ENCODE results near the gene CDKN1A. TPM values are rescaled to one million over a fixed set of nuclear protein-coding genes. Genes with fewer than 3 reads are reported as not detected.

The CDKN1A gene
- total RNA-seq, 1 donor from 2014 or later: 364 TPM

DNA sequence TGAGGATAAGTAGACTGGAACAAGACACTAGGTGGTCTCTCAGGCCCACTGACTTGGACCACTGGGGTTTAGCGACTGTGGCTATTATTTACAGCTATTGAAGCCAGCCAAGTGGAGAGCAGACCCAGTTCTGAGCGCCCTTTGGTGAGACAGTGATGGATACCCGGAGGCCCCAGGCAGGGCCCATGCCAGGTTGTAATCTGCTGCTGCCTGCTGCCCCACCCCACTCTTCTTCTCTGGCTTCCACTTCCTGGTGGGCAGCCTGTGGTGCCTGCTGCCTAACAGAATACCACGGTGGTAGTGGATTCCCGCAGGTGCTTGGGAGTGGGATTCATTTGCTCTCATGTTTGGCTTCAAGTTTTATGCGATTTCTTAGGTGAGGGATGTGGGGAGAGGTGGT lies 19.7 kb downstream of the CDKN1A start:
- no peak for DNase-seq (ENCODE audit: low read depth)
- TF ChIP-seq, protein P1, sequence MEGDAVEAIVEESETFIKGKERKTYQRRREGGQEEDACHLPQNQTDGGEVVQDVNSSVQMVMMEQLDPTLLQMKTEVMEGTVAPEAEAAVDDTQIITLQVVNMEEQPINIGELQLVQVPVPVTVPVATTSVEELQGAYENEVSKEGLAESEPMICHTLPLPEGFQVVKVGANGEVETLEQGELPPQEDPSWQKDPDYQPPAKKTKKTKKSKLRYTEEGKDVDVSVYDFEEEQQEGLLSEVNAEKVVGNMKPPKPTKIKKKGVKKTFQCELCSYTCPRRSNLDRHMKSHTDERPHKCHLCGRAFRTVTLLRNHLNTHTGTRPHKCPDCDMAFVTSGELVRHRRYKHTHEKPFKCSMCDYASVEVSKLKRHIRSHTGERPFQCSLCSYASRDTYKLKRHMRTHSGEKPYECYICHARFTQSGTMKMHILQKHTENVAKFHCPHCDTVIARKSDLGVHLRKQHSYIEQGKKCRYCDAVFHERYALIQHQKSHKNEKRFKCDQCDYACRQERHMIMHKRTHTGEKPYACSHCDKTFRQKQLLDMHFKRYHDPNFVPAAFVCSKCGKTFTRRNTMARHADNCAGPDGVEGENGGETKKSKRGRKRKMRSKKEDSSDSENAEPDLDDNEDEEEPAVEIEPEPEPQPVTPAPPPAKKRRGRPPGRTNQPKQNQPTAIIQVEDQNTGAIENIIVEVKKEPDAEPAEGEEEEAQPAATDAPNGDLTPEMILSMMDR (IDR thresholded peaks at IDR 0.05; ENCODE audit: insufficient read depth, low read length, severe bottlenecking): no peak

DNA sequence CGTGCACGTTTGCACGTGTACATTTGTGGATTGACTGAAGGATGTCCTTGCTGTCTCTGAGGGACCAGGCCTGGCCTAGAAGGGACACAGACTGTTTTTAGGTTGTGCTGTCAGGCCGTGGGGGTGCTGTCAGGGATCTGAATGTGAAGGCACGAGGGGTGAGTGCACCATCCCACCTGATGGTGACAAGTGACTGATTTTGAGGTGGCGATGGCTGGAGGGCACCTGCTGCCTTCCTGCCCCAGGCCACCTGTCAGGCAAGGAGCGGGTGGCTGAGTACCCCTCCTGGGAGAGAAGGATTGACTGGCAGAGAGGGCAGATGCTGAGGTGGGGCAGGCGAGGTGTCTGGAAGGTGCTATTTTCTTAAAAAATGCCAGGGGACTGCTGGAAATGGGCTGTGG lies 20.4 kb downstream of the CDKN1A start:
- Histone ChIP-seq H3K36me3 (ENCODE audit: control insufficient read depth, insufficient read depth, low read length) (no peaks in the 10 kb centered on the region), H3K27me3 (ENCODE audit: control insufficient read depth, insufficient read depth, low read length) (no peaks in the 10 kb centered on the region), H3K4me3 (ENCODE audit: low read depth, low read length) (no peak overlapping the region)
- TF ChIP-seq, protein P1 (IDR thresholded peaks at IDR 0.05; ENCODE audit: insufficient read depth, low read length, severe bottlenecking): no peak
- DNase-seq (ENCODE audit: low read depth) (no peak), FAIRE-seq (no peak)

More for the DNA sequence above, 19.7 kb downstream of the CDKN1A start:
- no peak for FAIRE-seq
- H3K36me3 ChIP-seq (ENCODE audit: control insufficient read depth, insufficient read depth, low read length): no peaks in the 10 kb centered on the region
- H3K4me3 ChIP-seq (ENCODE audit: low read depth, low read length): no peak overlapping the region
- H3K27me3 ChIP-seq (ENCODE audit: control insufficient read depth, insufficient read depth, low read length): no peaks in the 10 kb centered on the region

DNA sequence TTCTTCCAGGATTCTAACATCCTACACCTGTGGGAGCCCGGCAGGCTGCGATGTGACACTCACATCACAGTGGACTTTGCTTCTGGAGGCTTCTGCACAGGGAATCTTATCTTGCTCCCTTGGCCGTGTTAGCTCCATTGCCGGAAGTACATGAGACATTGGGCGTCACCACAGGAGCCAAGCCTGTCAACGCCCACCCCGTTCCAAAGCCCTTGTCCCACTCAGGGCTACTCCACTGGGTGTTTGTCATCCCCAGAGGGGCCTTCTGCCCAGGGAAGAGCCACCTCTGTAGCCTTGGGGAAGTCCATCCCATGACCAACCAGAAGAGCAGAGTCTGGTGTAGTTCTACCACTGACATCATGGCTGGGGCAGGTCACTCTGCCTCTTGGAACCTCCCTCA lies 20.8 kb downstream of the CDKN1A start:
- no peaks in the 10 kb centered on the region for H3K36me3 ChIP-seq (ENCODE audit: control insufficient read depth, insufficient read depth, low read length)
- no peak for FAIRE-seq
- H3K27me3 ChIP-seq (ENCODE audit: control insufficient read depth, insufficient read depth, low read length): no peaks in the 10 kb centered on the region
- TF ChIP-seq, protein P1 (IDR thresholded peaks at IDR 0.05; ENCODE audit: insufficient read depth, low read length, severe bottlenecking): no peak
- H3K4me3 ChIP-seq (ENCODE audit: low read depth, low read length): no peak overlapping the region
- DNase-seq (ENCODE audit: low read depth): no peak

DNA sequence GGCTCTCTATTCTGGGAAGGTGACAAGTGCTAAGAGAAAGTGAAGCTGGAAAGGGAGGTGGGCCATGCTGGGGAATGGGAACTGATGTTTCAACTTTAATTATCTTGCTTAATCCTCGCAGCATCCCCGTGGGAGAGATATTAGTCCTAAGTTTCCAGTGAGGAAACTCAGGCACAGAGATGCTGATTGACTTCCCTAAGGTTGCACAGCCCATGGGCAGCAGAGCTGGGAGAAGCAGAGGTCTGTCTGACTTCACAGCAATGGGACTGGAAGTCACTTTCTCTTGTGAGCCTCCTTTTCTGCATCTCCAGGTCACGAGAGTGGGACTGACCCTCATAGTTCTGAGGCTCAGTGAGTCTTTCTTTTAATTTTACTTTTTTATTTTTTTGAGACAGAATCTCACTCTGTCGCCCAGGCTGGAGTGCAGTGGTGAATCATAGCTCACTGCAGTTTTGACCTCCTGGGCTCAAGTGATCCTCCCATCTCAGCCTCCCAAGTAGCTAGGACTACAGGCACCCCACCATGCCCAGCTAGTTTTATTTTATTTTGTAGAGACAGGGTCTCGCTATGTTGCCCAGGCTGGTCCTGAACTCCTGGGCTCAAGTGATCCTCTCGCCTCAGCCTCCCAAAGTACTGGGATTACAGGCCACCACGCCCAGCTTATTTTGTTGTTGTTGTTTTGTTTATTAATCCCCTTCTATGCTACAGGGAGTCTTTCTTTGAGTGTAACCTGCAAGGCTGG lies 21.7 kb downstream of the CDKN1A start:
- H3K4me3 ChIP-seq (ENCODE audit: low read depth, low read length): no peak overlapping the region
- FAIRE-seq: no peak
- no peaks in the 10 kb centered on the region for H3K27me3 ChIP-seq (ENCODE audit: control insufficient read depth, insufficient read depth, low read length)
- H3K36me3 ChIP-seq (ENCODE audit: control insufficient read depth, insufficient read depth, low read length): no peaks in the 10 kb centered on the region
- TF ChIP-seq, protein P1 (IDR thresholded peaks at IDR 0.05; ENCODE audit: insufficient read depth, low read length, severe bottlenecking): no peak
- DNase-seq (ENCODE audit: low read depth): no peak

DNA sequence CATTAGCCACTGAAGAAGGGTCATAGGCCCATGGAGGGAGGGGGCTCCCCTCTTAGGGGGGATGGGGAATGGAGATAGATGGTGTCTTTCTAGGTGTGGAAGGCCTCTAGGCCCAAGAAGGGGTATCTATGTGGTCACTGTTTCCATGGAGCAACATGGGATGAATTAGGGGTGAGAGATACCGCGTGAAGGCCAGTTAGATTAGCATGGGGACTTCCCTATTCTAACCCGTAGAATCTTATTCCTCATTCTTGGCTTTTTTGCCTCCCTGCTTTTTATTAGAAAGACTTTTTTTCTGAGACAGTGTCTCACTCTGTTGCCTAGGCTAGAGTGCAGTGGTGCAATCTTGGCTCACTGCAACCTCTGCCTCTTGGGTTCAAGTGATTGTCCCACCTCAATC lies 22.3 kb downstream of the CDKN1A start:
- Histone ChIP-seq H3K36me3 (ENCODE audit: control insufficient read depth, insufficient read depth, low read length) (no peaks in the 10 kb centered on the region), H3K27me3 (ENCODE audit: control insufficient read depth, insufficient read depth, low read length) (no peaks in the 10 kb centered on the region), H3K4me3 (ENCODE audit: low read depth, low read length) (no peak overlapping the region)
- TF ChIP-seq, protein P1 (IDR thresholded peaks at IDR 0.05; ENCODE audit: insufficient read depth, low read length, severe bottlenecking): no peak
- FAIRE-seq (no peak), DNase-seq (ENCODE audit: low read depth) (no peak)
